Tibial nerve (tissue), 4 donors: ENCODE measurements around the gene IKBIP.

Source experiments
- EP300 ChIP-seq, 2 donors: sonication (generic); formaldehyde crosslinking; IDR thresholded peaks; one replicate each; pipeline ENCODE4 v1.6.1; 2017; ENCODE audit warnings: antibody characterized with exemption in 2 of 2, mild to moderate bottlenecking in 1 of 2
- POLR2A ChIP-seq, 2 donors: fragments of 450-650 bp; IDR thresholded peaks; one replicate each; pipeline ENCODE4 v1.6.1; 2017; ENCODE audit warnings: antibody characterized with exemption in 2 of 2, mild to moderate bottlenecking in 2 of 2, moderate library complexity in 2 of 2
- TF ChIP-seq, protein P1 (sequence below), 5 experiments: fragments of 200-600 bp in 3 of 5; fragments of 450-650 bp in 2 of 5; sonication (generic) in 3 of 5; IDR thresholded peaks; one replicate each; pipeline ENCODE4 v1.5.1; 2016 to 2019; ENCODE audit warnings: antibody characterized with exemption in 5 of 5, mild to moderate bottlenecking in 3 of 5, moderate library complexity in 2 of 5

DNA sequence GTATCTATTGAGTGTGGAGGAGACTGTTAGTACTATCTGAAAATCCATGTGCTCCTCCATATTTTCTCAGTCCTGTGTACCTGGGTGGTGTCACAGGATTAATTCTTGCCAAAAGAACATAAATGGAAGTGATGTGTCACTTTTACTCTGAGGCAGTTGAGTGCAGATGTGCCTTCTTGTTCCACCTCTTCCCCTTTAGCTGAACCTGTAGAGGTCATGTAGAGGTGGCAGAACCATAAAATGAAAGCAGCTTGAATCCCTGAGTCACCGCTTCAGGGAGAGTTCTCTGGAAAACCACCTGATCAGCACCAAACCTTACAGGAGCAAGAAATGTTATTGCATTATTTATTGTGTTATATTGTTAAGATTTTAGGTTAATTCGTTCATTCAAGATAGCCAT lies 65.8 kb downstream of the IKBIP start:
- TF ChIP-seq, protein P1, sequence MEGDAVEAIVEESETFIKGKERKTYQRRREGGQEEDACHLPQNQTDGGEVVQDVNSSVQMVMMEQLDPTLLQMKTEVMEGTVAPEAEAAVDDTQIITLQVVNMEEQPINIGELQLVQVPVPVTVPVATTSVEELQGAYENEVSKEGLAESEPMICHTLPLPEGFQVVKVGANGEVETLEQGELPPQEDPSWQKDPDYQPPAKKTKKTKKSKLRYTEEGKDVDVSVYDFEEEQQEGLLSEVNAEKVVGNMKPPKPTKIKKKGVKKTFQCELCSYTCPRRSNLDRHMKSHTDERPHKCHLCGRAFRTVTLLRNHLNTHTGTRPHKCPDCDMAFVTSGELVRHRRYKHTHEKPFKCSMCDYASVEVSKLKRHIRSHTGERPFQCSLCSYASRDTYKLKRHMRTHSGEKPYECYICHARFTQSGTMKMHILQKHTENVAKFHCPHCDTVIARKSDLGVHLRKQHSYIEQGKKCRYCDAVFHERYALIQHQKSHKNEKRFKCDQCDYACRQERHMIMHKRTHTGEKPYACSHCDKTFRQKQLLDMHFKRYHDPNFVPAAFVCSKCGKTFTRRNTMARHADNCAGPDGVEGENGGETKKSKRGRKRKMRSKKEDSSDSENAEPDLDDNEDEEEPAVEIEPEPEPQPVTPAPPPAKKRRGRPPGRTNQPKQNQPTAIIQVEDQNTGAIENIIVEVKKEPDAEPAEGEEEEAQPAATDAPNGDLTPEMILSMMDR (IDR thresholded peaks at IDR 0.05): no peak
- no peak for TF ChIP-seq POLR2A (IDR thresholded peaks at IDR 0.05)
- TF ChIP-seq EP300 (IDR thresholded peaks at IDR 0.05): no peak
